Effector memory CD4-positive, alpha-beta T cell (primary cell): ENCODE measurements around the gene AP2A1.
"Not testable (repeated sequence)": the region's sequence is repeated elsewhere in the genome, so short reads cannot be mapped to it uniquely, and the experiment has no call there.

ENCODE experiments used
- DNase-seq, 3 donors: peaks; one replicate each; pipeline ENCODE4 v3.0.0-alpha.2; 2020
- H3K27ac ChIP-seq: 2 replicates; pipeline ENCODE4 v1.7.0; 2013; ENCODE audit warnings: mild to moderate bottlenecking, low read length, moderate library complexity; ENCODE audit not compliant: insufficient read depth, poor library complexity, severe bottlenecking
- H3K27me3 ChIP-seq: replicated peaks from 2 replicates; pipeline ENCODE4 v1.7.0; 2013; ENCODE audit warnings: mild to moderate bottlenecking, low read length; ENCODE audit not compliant: insufficient read depth, control insufficient read depth, poor library complexity, severe bottlenecking
- H3K36me3 ChIP-seq: 2 replicates; pipeline ENCODE4 v1.7.0; 2013; ENCODE audit warnings: mild to moderate bottlenecking, low read length, moderate library complexity; ENCODE audit not compliant: control insufficient read depth, insufficient read depth
- H3K4me1 ChIP-seq: 2 replicates; pipeline ENCODE4 v1.7.0; 2013; ENCODE audit warnings: low read length, mild to moderate bottlenecking; ENCODE audit not compliant: control insufficient read depth, insufficient read depth, poor library complexity, severe bottlenecking
- H3K4me3 ChIP-seq: 2 replicates; pipeline ENCODE4 v1.7.0; 2013; ENCODE audit warnings: low read length, low read depth, mild to moderate bottlenecking; ENCODE audit not compliant: insufficient read depth, poor library complexity, severe bottlenecking
- H3K9me3 ChIP-seq: 2 replicates; pipeline ENCODE4 v1.7.0; 2013; ENCODE audit warnings: mild to moderate bottlenecking, low read length, moderate library complexity; ENCODE audit not compliant: control insufficient read depth
- total RNA-seq, 3 donors: gene quantifications; one replicate each; lab custom pipeline; 2026; lab: John Stamatoyannopoulos, UW

The AP2A1 gene
- total RNA-seq = 49.1 to 71.6 (median 49.3) reads per million in 3 donors

DNA sequence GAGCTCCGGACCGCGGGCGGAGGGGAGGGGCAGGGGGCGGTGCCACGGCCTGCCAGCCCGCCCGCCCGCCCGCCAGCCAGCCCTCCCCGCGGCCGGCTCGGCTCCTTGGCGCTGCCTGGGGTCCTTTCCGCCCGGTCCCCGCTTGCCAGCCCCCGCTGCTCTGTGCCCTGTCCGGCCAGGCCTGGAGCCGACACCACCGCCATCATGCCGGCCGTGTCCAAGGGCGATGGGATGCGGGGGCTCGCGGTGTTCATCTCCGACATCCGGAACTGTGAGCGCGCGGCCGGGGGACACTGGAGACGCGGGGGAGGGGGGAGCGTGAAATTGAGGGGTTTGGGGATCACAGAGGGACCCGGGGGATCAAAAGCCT is at the start of gene AP2A1:
Gene AP2A1 (plus strand): TSS at position 72 of the 370 bp plus-strand sequence. CDS start 133 bp downstream, at position 205.
- Histone ChIP-seq H3K27me3 (no peaks in the 10 kb centered on the region), H3K9me3 (no peaks in the 10 kb centered on the region), H3K36me3 (no peaks in the 10 kb centered on the region), H3K4me1 (peaks cover 21% of the 10 kb centered on the region), H3K4me3 (peak within 1 kb of the TSS; percentile 78), H3K27ac (peak within 1 kb of the TSS; percentile 75)
- DNase-seq = no peak

DNA sequence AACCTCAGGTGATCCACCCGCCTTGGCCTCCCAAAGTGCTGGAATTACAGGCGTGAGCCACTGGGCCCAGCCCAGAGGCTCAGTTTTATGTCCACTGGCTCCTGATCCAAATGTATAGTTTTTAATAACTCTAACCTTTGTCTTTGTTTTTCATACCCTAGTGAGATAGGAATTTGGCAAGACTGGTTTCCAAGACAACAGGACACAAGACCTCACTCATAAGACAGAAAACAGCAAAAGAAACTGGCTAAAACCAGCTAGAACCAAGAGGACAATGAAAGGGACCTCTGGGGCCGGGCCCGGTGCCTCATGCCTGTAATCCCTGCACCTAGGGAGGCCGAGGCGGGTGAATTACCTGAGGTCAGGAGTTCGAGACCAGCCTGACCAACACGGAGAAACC is 48.3 kb upstream of the AP2A1 start:
- DNase-seq = no peak
- no peaks in the 10 kb centered on the region for H3K27me3 ChIP-seq
- H3K36me3 ChIP-seq = no peaks in the 10 kb centered on the region
- no peaks in the 10 kb centered on the region for H3K9me3 ChIP-seq
- H3K27ac ChIP-seq = no peak overlapping the region
- H3K4me3 ChIP-seq = no peak overlapping the region
- H3K4me1 ChIP-seq = peaks cover 4% of the 10 kb centered on the region

DNA sequence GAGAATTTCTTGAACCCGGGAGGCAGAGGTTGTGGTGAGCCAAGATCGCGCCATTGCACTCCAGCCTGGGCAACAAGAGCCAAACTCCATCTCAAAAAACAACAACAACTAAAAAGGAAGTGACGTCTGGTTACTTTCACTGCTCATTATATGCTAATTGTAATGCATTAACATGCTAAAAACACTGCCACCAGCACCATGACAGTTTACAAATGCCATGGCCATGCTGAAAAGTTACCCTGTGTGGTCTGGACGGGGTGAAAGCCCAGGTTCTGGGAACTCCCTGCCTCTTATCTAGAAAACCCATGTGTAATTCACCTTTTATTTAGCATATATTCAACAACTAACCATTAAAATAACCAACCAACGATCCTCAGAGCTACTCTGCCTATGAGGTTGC is 47.8 kb upstream of the AP2A1 start:
- H3K4me3 ChIP-seq = no peak overlapping the region
- no peaks in the 10 kb centered on the region for H3K36me3 ChIP-seq
- no peaks in the 10 kb centered on the region for H3K27me3 ChIP-seq
- H3K4me1 ChIP-seq = peaks cover 4% of the 10 kb centered on the region
- no peaks in the 10 kb centered on the region for H3K9me3 ChIP-seq
- H3K27ac ChIP-seq = no peak overlapping the region
- no peak for DNase-seq

DNA sequence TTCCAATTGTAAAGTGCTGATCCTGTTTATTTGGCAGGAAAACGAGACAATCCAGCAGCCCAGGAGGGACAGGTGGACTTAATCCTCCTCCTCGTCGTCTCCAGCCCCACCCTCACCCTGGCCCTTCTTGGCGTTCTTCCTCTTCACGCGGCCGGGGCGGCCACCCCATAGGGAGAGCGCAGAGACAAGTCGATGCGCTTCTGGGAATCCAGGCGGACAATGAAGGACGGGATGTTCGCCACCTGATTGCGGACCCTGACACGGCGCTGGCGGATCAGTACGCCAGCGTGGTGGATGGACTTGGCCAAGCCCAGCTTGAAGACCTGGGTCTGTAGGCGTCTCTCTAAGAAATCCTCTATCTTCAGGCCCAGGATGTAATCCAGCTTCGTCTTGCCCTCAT is 47.4 kb upstream of the AP2A1 start:
- not testable (repeated sequence) for H3K4me1 ChIP-seq, H3K4me3 ChIP-seq, H3K27ac ChIP-seq, DNase-seq, H3K9me3 ChIP-seq, H3K27me3 ChIP-seq, H3K36me3 ChIP-seq

DNA sequence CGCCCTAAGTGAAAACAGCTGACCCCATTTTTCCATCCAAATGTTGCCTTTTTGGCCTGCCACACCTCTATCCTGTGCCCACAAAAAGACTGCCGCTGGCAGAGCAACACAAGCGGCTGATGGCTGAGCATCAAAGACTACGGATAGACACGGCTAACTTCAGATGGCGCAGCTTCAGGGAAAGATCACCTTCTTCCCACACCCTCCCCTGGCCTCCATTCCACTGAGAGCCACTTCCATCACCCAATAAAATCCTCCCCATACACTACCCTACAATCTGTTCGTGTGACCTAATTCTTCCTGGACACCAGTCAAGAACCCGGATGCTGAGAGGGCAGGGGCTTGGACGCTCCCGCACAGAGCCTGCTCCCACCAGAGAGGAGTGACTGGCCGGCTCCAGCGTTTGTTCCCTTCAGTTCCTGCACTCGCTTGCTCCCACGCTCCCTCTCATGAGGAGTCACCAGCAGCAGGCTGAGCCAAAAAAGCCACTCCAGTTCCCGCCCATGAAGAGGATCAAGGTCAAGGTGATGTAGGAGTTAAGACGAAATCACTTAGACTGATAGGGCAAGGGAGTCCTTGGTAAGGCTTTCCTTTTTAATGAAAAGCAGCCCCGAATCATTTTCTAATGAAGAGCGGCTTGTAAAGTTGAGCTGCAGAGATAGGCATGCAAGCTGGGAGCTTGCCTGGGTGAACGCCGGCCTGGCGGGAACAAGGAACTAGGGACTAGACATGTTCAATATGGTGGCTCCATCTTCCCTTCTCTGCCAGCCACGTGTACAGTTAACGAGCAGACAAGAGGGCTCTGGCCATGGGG is 39.4 kb upstream of the AP2A1 start:
- Histone ChIP-seq H3K4me3 (no peak overlapping the region), H3K27me3 (no peaks in the 10 kb centered on the region), H3K36me3 (no peaks in the 10 kb centered on the region), H3K4me1 (no peaks in the 10 kb centered on the region), H3K9me3 (no peaks in the 10 kb centered on the region), H3K27ac (no peak overlapping the region)
- no peak for DNase-seq

DNA sequence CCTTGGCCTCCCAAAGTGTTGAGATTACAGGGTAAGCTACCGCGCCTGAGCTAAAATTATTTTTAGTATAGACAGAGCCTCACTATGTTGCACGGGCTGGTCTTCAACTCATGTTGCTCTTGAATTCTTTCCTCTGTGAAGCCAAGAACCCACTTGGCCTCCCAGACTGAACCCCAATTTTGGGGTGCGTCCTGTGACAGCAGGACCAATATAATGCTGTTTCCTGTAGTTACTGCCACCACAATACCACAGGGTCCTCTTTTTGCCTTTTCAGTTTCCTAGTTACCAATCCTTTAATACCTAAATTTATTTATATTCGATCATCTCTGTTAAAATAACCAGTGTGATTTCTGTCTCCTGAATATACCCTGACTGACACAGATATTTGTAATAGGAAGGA is 36.6 kb upstream of the AP2A1 start:
- no peaks in the 10 kb centered on the region for H3K4me1 ChIP-seq
- no peak for DNase-seq
- H3K27me3 ChIP-seq = no peaks in the 10 kb centered on the region
- H3K9me3 ChIP-seq = no peaks in the 10 kb centered on the region
- H3K27ac ChIP-seq = no peak overlapping the region
- H3K36me3 ChIP-seq = no peaks in the 10 kb centered on the region
- H3K4me3 ChIP-seq = no peak overlapping the region

DNA sequence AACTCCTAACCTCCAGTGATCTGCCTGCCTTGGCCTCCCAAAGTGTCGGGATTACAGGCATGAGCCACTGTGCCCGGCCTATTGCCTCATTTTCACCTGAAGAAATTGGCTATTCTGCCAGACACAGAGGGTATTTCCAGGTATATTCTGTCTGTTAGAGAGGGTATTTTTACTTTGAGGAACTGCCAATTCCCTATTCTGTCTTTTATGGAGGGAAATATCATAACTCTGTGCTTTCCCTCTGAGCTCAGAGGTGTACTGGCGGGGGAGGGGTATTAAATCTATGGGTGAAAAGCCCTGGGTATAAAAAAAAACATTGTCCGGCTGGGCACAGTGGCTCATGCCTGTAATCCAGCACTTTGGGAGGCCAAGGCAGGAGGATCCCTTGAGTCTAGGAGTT is 28.5 kb upstream of the AP2A1 start:
- H3K9me3 ChIP-seq = no peaks in the 10 kb centered on the region
- no peak for DNase-seq
- H3K4me3 ChIP-seq = no peak overlapping the region
- H3K27me3 ChIP-seq = no peaks in the 10 kb centered on the region
- no peaks in the 10 kb centered on the region for H3K4me1 ChIP-seq
- H3K27ac ChIP-seq = no peak overlapping the region
- H3K36me3 ChIP-seq = no peaks in the 10 kb centered on the region

DNA sequence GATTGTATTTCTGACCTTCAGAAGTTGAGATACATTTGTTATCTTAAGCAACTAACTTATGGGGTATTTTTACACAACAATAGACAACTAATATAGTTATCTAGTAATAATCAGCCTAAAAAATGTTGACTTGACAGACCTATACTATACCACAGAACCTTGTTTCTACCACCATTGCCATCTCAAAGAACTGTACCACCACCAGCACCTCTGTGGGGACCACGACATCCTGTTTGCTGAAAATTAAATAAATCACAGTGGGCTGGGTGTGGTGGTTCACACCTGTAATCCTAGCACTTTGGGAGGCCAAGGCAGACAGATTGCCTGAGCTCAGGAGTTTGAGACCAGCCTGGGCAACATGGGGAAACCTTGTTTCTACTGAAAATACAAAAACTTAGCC is 27.7 kb upstream of the AP2A1 start:
- Histone ChIP-seq H3K27ac (no peak overlapping the region), H3K9me3 (no peaks in the 10 kb centered on the region), H3K4me1 (no peaks in the 10 kb centered on the region), H3K27me3 (no peaks in the 10 kb centered on the region), H3K4me3 (no peak overlapping the region), H3K36me3 (no peaks in the 10 kb centered on the region)
- DNase-seq = no peak

DNA sequence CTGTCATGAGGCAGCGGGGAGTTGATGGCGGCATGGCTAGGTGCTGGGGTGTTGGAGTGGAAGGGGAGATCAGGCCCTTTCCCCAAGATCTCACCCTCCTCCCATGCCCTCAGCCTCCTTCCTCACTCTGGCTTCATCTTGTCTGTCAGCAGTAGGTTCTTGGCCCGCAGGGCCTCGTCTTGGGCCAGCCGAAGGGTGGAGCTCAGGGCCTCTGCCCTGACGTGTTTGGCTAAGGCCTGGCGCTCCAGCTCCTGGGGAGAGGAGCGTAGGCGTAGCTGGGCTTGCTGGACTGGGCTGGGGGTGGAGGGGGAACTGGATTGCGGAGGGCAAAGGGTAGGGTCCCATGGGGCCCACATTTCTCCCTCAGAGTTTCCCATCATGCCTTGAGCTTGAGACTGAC is 26.9 kb upstream of the AP2A1 start:
- no peaks in the 10 kb centered on the region for H3K9me3 ChIP-seq
- no peak overlapping the region for H3K4me3 ChIP-seq
- H3K27ac ChIP-seq = no peak overlapping the region
- H3K4me1 ChIP-seq = no peaks in the 10 kb centered on the region
- H3K36me3 ChIP-seq = no peaks in the 10 kb centered on the region
- DNase-seq = no peak
- no peaks in the 10 kb centered on the region for H3K27me3 ChIP-seq

DNA sequence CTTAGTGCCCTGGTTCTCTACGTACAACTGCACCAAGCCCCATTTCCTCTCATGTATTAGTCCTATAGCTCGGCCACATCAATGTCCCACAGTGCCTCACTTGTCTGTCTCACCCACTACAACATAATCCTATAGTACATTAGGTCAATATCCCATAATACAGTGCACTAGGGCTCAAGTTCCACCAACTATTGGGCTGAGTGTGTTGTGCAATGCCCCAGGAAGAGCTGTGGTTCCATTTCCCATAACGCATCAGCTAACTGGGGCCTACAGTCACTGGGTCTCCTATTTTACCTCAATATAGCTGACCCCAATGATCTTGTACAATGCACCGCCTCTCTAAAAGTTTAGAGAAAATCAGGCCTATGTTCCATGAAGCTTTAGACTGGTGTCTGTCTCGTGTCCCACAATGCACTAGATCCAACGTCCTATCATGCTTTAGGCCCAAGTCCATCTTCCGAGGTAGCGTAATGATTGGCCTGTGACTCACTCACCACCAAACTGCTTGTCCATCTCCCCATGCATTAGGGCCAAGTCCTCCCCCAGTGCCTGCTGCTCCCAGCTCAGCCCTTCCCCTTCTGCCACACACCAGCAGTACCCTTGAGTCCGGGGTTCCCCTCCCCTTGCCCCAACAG is 25.5 kb upstream of the AP2A1 start:
- no peak overlapping the region for H3K27ac ChIP-seq
- no peaks in the 10 kb centered on the region for H3K36me3 ChIP-seq
- H3K9me3 ChIP-seq = no peaks in the 10 kb centered on the region
- H3K27me3 ChIP-seq = no peaks in the 10 kb centered on the region
- DNase-seq = no peak
- H3K4me1 ChIP-seq = no peaks in the 10 kb centered on the region
- no peak overlapping the region for H3K4me3 ChIP-seq
